HG03064 (cell line): ENCODE data around the gene SYNGR3.

Source experiments
- ATAC-seq: cut with Tn5 transposase; IDR thresholded peaks from one replicate; pipeline ENCODE4 v1.9.1; 2021; ENCODE audit warnings: low read depth; ENCODE audit not compliant: unreplicated experiment

SYNGR3 gene

GRCh38 chr16:1975432-1976215 lies 14.1 kb upstream of the SYNGR3 start:
- no peak for ATAC-seq

- no peak for ATAC-seq
Measured at GRCh38 chr16:1976216-1976520, 13.6 kb upstream of the SYNGR3 start.

DNA sequence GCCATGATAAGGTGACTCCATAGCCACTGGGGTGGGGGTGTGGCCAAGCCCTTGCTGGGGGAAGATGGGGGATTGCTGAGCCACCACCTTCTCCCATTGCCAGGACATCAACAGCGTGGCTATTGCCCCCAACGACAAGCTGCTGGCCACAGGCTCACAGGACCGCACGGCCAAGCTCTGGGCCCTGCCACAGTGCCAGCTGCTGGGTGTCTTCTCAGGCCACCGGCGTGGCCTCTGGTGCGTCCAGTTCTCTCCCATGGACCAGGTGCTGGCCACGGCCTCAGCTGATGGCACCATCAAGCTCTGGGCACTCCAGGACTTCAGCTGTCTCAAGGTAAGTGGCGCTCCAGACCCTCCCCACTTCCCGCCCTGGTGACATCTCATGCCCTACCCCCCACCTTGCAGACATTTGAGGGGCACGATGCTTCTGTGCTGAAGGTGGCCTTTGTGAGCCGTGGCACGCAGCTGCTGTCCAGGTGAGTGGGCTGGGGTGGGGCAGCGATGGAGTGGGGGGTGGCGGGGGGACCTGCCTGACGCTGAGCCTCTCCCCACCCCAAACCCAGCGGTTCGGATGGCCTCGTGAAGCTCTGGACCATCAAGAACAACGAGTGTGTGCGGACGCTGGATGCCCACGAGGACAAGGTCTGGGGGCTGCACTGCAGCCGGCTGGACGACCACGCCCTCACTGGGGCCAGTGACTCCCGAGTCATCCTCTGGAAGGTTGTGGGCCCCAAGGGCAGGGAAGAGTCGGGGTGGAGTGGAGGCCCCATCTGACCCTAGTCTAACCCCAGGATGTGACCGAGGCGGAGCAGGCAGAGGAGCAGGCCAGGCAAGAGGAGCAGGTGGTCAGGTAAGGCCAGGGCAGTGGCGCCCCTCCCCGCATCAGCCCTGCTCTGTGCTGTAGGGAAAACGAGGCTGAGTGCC lies 12.6 kb upstream of the SYNGR3 start:
- no peak for ATAC-seq

GRCh38 chr16:1977875-1978268 lies 11.9 kb upstream of the SYNGR3 start:
- no peak for ATAC-seq

GRCh38 chr16:1978476-1979120 lies 11.2 kb upstream of the SYNGR3 start:
- no peak for ATAC-seq

GRCh38 chr16:1979271-1980029 lies 10.3 kb upstream of the SYNGR3 start:
- ATAC-seq = no peak

DNA sequence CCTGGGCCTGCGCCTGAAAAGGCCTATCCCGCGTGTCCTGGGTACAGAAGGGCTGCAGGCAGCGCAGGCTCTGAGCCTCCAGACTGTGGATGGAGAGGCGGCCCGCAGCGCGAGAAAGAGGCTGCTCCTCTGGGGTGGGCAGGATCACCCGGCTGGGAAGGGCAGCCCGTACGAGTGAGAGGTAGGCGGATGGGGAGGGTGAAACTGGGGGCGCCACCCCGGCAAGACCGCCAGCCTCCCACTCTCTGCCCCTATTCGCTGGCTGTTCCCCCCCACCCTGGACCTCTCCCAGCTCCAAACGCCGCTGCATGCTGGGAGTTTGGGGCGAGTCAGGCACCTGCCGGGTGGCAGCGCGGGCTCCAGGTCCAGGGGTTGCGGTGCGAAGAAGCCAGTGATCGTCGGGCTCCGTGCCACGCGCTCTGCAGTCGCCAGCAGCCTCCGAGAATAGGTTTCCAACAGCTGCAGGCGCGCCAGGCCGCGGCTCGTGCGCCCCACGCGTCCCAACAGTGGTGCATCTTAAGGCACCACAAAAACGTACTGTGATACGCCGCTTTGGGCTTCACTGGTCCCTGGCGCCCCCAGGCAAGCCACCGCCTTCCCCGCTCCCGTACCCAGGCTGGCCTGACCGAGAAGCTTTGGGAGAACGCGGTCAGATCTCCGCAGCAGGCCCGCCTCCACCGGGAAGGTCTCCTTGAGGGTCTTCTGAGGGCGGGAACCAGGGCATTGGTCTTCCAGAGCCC lies 9.6 kb upstream of the SYNGR3 start:
- no peak for ATAC-seq

GRCh38 chr16:1980770-1981087 lies 9.0 kb upstream of the SYNGR3 start:
- no peak for ATAC-seq

GRCh38 chr16:1981398-1981836 lies 8.4 kb upstream of the SYNGR3 start, which contains the start of gene NOXO1:
NOXO1 (minus strand) TSS chr16:1981469; CDS start chr16:1981179, 290 bp downstream.
- no peak for ATAC-seq

- no peak for ATAC-seq
Measured at GRCh38 chr16:1982013-1982433, 7.7 kb upstream of the SYNGR3 start.

- ATAC-seq = no peak
Measured at GRCh38 chr16:1982991-1983543, 6.7 kb upstream of the SYNGR3 start.

DNA sequence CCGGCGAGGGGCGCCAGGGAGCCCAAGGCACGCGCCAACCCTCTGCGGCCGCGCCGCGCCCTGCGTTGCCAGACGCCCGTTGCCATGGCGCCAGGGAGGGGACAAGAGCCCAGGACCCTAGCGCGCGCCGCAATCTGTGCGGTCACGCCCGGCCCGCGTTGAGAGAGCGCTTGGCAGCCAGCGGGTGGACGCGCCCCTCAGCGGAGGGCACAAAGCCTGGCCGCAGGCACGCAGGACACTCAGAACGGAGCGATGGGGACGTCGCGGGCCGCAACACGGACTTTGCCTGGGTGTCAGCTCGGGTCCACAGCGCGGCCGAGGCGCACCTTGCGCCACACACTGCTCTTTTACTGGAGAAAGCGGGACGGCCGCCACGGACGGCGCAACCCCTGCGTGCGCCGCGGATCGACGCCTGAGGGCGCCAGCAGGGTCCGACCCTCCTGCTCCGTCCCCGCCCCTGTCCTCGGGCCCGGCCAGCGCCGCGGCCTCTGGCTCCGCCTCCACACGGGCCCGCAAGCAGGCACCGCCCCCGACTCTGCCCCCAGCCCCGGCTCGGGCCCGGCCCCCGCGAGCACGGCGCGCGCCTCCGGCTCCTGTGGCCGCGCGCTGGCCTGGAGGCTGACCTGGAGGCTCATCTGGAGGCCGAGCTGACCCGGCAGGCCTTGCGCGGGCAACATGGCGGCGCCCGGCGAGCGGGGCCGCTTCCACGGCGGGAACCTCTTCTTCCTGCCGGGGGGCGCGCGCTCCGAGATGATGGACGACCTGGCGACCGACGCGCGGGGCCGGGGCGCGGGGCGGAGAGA lies 6.0 kb upstream of the SYNGR3 start, which contains the start of gene GFER:
TSS of gene GFER (plus strand) at position 650 of the 803 bp plus-strand sequence. CDS start at position 676, 26 bp downstream.
- ATAC-seq = peak; percentile 64

- ATAC-seq = no peak
Measured at GRCh38 chr16:1984347-1985225, 5.2 kb upstream of the SYNGR3 start.

DNA sequence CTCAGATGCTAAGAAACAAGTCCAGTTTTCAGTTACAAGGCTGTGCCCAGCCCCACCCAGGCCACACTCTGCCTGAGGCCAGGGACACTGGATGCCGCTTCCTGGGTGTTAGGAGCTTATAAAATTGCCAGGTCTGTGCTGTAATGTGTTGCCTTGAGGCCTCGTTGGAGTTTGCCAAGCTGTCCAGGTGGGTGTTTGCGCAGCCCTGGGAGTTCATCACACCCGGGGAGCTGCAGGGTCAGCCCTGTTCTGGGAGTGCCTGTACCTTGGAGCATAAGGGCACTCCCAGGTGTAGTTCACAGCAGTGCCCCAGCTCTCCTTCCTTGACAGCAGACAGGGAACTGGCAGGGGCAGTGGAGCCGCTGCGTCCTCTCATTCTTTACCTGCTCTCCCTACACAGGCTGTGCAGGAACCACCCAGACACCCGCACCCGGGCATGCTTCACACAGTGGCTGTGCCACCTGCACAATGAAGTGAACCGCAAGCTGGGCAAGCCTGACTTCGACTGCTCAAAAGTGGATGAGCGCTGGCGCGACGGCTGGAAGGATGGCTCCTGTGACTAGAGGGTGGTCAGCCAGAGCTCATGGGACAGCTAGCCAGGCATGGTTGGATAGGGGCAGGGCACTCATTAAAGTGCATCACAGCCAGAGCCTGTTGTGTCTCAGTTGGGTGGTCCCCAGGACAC lies 4.2 kb upstream of the SYNGR3 start:
- ATAC-seq = no peak

GRCh38 chr16:1987198-1987597 lies 2.6 kb upstream of the SYNGR3 start:
- no peak for ATAC-seq

DNA sequence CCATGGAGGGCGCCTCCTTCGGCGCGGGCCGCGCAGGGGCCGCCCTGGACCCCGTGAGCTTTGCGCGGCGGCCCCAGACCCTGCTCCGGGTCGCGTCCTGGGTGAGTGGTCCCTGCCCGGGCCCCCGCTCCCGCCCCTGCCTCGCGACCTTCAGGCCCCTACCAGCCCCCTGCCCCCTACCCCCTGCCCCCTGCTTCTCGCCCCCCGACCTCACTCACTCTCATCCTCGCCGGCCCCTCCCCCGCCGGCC lies 256 bp downstream of the SYNGR3 start:
- no peak for ATAC-seq

DNA sequence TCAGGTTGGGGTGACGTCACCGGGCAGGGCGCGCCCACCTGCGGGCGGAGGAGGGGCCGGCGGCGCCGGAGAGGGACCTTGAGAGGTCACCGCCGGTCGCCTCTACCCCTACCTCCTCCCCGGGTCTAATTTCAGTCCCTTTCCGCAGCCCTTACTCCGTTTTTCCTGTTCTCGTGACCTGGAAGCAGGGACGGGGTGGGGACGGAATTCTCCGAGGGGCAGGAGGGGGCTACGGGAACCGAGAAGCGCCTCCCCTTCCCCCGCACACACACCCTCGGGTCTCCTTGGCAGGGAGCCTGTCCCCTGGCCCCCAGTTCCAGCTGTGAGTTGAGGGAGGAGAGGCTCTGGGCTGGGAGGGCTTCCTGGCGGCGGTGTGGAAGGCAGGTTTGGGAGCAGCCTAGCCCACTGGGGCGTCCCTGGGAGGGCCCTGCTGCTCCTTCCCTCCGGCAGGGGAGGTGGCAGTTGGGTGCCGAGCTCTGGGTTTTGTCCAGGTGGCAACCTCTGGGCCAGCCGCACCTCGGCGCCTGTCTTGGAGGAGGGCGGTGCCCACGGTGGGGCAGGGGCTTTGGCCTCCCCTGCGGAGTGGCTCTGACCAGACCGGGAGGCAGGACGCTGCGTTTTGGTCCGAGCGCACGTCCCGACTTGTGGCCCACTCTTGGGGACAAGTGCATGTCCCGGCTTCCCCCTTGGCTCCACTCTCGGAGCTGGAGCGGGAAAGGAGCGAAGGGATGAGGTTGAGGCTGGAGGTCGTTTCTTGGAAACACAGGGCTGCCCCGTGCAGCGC lies 773 bp downstream of the SYNGR3 start:
- ATAC-seq = no peak
